ENCODE data around the gene EHMT2.
"Not testable (repeated sequence)": the region's sequence is repeated elsewhere in the genome, so short reads cannot be mapped to it uniquely, and the experiment has no call there.

EHMT2 gene

DNA sequence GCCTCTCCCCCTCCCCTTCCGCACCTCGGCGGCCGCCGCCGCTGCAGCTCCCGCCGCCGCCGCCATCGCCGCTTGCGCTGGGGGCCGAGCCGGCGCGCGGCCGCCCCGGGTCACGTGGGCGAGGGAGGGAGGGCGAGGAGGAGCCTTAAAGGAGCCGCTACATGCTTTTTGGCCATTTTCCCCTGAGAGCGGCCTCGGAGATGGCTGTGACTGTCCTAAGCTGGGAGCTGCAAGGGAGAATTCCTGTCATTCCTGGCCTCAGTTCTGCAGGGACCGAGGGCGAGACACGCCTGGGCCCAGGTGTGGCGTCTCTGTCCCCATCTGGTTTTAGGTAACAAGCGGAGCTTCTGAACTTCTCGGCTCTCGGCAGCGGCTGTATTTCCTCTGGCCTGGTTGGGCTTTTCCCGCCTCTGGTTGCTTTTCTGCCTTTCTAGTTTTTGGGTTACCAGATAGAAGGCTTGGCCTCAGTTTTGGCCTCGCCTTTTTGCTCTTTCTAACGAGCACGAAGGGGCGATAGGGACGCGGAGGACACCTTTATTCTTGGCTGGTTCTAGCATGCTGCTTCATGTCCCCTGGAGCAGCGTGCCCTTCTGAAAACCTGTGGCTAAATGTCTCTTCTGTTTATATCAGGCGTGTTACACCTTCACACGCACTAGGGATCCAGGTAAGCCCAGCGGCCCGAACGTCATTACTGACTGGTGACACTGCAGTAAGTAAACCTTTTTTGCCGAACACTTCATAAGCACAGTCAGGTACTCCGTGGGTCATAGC, at the start of gene EHMT2:
EHMT2 (minus strand) TSS at position 87 of the 771 bp plus-strand sequence; CDS start at position 66, 21 bp downstream.
- peak; percentile 85 for DNase-seq

DNA sequence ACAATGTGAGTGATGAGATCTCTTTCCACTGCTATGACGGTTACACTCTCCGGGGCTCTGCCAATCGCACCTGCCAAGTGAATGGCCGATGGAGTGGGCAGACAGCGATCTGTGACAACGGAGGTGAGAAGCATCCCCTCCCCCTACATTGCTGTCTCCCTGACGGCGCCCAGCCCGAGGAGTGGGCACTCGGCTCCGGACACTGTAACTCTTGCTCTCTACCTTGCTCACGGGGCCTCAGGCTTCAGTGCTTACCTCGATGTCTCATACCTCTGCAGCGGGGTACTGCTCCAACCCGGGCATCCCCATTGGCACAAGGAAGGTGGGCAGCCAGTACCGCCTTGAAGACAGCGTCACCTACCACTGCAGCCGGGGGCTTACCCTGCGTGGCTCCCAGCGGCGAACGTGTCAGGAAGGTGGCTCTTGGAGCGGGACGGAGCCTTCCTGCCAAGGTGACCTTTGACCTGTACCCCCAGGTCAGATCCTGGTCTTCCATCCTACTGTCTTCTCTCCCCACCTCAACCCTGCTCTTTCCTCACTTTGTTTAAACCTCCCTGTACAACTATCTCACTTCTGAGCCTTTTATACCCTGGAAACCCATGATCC, 49.7 kb upstream of the EHMT2 start:
- DNase-seq, result no peak

DNA sequence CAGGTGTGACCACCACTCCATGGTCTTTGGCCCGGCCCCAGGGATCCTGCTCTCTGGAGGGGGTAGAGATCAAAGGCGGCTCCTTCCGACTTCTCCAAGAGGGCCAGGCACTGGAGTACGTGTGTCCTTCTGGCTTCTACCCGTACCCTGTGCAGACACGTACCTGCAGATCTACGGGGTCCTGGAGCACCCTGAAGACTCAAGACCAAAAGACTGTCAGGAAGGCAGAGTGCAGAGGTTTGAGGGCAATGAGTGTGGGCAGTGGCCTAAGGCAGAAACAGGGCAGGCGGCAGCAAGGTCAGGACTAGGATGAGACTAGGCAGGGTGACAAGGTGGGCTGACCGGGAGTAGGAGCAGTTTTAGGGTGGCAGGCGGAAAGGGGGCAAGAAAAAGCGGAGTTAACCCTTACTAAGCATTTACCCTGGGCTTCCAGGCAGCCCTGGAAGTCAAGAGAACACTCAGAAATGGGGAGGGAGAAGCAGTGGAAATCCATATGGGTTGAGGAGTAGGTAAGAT, 48.9 kb upstream of the EHMT2 start:
- no peak for DNase-seq

DNA sequence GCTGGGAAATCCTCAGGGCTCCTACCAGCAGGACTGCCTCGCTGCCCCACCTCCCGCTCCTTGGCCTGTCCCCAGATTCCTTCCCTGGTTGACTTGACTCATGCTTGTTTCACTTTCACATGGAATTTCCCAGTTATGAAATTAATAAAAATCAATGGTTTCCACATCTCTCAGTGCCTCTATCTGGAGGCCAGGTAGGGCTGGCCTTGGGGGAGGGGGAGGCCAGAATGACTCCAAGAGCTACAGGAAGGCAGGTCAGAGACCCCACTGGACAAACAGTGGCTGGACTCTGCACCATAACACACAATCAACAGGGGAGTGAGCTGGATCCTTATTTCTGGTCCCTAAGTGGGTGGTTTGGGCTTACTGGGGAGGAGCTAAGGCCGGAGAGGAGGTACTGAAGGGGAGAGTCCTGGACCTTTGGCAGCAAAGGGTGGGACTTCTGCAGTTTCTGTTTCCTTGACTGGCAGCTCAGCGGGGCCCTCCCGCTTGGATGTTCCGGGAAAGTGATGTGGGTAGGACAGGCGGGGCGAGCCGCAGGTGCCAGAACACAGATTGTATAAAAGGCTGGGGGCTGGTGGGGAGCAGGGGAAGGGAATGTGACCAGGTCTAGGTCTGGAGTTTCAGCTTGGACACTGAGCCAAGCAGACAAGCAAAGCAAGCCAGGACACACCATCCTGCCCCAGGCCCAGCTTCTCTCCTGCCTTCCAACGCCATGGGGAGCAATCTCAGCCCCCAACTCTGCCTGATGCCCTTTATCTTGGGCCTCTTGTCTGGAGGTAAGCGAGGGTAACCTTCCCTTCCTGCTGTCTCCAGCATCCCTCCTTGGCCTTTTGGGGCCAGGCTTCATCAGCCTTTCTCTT, 48.2 kb upstream of the EHMT2 start, which contains the start of gene CFB:
CFB (plus strand) TSS at position 589 of the 863 bp plus-strand sequence; CDS start at position 716, 127 bp downstream.
- DNase-seq, result no peak

DNA sequence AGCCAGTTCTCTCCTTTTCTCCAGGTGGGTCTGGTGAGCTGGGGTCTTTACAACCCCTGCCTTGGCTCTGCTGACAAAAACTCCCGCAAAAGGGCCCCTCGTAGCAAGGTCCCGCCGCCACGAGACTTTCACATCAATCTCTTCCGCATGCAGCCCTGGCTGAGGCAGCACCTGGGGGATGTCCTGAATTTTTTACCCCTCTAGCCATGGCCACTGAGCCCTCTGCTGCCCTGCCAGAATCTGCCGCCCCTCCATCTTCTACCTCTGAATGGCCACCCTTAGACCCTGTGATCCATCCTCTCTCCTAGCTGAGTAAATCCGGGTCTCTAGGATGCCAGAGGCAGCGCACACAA, 47.6 kb upstream of the EHMT2 start:
- no peak for DNase-seq

DNA sequence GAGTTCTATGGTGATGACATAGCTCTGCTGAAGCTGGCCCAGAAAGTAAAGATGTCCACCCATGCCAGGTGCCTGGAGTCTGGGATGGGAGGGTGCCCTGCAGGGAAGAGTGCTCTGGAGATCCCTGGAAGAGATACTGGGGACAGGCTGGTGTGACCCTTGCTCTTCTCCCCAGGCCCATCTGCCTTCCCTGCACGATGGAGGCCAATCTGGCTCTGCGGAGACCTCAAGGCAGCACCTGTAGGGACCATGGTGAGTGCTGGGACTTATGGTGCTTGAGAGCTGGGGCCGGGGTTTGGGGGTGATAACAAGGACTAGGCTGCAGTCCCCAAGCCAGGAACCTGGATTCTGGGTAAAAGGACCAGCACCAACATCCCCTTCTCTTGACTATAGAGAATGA, 46.2 kb upstream of the EHMT2 start:
- no peak for DNase-seq

DNA sequence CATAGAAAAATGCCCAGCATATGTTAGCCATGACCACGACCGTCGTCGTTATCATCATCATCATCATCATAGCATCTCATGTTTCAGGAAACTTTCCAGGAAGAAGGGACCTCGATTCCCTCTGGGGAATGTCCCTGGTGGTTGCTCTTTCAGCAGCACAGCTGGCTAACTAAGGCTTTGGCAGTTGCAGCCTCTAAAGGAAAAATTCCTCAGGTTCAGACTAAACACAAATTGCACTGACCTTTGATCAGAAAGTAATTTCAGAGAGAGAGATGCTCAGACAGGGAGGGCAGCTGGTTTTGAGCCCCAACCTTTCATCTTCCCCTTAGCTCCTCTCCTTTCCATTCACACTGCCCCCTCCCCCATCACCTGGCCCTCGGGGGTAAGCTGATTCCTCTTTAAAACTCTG, 42.8 kb upstream of the EHMT2 start:
- DNase-seq, result no peak

DNA sequence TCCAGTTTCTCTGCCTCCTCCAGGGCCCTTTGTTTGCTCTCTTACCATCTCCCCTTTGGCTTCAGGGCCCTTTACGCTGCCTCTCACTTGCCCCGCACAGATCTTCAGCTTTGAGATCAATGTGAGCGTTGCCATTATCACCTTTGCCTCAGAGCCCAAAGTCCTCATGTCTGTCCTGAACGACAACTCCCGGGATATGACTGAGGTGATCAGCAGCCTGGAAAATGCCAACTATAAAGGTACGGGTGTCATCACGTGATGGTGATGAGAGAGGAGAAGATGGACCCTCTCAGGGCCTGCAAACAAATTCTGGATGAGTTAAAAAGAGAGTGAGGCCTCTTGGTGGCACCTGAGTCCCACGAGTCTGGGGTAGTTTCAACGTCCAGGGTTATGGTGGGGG, 38.3 kb upstream of the EHMT2 start:
- DNase-seq, result no peak

DNA sequence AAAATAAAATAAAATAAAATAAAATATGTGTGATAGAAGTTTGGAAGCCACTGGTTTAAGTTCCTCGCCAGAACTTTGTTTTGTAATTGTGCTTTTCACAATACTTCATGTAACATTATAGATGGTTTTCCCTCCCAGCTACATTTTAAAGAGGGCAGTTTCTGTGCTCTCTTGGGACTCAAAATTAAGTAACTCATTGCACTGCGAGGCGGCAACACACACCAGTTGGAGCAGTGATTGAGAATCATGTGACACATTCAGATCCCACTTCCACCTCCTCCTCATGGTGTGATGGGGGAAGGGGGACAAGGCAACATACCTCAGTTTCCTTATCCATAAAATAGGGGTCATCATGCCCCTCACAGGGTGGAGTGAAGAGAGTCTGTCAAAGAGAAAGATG, 37.5 kb upstream of the EHMT2 start:
- DNase-seq, result no peak

DNA sequence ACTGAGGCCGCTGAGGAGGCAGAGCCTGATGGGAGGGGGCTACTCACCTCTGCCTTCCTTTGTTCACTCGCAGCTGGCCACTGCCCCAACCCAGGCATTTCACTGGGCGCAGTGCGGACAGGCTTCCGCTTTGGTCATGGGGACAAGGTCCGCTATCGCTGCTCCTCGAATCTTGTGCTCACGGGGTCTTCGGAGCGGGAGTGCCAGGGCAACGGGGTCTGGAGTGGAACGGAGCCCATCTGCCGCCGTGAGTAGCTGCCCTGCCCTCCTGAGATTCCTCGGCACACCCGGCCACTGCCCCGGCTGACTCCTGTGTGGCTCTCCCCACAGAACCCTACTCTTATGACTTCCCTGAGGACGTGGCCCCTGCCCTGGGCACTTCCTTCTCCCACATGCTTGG, 36.0 kb upstream of the EHMT2 start:
- DNase-seq, result no peak

DNA sequence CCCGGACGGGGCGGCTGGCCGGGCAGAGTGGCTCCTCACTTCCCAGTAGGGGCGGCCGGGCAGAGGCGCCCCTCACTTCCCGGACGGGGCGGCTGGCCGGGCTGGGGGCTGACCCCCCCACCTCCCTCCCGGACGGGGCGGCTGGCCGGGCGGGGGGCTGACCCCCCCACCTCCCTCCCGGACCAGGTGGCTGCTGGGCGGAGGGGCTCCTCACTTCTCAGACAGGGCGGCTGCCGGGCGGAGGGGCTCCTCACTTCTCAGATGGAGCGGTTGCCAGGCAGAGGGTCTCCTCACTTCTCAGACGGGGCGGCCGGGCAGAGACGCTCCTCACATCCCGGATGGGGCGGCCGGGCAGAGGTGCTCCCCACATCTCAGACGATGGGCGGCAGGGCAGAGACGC, 34.6 kb upstream of the EHMT2 start:
- DNase-seq, result not testable (repeated sequence)

DNA sequence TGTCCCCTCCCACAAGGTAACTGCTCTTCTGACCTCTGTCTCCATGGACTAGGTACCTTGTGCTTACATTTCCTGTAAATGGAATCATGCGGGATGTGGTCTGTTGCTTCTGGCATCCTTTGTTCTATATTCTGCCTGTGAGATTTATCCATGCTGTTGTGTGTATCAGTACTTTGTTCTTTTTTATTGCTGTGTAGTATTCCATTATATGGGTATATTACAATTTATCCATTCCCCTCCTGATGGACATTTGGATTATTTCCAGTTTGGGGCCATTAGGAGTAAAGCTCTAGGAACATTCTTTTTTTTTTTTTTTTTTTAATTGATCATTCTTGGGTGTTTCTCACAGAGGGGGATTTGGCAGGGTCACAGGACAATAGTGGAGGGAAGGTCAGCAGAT, 33.5 kb upstream of the EHMT2 start:
- no peak for DNase-seq

DNA sequence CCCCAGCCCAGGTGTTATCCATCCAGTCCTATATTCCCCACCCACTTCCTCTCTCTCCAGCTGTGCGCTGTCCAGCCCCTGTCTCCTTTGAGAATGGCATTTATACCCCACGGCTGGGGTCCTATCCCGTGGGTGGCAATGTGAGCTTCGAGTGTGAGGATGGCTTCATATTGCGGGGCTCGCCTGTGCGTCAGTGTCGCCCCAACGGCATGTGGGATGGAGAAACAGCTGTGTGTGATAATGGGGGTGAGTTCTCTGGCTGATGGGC, 31.1 kb upstream of the EHMT2 start:
- DNase-seq, result no peak

DNA sequence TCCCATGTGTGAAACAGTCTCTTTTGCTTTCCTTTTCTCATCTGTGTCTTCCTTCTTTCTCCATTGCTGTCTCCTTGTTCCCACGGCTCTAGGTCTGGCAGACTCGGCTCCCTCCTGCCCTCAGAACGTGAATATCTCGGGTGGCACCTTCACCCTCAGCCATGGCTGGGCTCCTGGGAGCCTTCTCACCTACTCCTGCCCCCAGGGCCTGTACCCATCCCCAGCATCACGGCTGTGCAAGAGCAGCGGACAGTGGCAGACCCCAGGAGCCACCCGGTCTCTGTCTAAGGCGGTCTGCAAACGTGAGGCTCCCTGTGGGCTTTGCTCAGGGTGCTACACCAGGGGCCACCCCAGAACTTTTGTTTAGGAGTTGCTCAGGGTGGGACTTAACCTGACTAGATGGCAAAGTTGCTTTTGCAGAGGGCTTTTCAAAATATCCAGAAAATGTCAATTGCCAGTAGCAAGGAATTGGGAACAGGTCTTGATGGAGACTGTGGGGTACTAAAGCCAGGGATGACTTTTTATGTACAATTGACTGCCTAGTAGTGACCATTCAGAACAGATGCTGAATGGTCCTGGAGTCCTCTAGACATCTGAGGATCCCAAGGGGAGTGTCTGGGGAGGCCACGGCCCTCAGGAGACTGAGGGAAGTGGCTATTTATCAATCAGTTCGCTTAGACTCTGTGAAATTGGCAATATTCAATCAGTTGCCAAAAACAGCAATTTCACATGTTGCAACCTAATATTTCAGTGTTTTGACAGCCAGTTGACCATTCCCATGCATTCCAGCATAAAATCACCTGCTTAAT, 30.6 kb upstream of the EHMT2 start:
- DNase-seq, result no peak

DNA sequence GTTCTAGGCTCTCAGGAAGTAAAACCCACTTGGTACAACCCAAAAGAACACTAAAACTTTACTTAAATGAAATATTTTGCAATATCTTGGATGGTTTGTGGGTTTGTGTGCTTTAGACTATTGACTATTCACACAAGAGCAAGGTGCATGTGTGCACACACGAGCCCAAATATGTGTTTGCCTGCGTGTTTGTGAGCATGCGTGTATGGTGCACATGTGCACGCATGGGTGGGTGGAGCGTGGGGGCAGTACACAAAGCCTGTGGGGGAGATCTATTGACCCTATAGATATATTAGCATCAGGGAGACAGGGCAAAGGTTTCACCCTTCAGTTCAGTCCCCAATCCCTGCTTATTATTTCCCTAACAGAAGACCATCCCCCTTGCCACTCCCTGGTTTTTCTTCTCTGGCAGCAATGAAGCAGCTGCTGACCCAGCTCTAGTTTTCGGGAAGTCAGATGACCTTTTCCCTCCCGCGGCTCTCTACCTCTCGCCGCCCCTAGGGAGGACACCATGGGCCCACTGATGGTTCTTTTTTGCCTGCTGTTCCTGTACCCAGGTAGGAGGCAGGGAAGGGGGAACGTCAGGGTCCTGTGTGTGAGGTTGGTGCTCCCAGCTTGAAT, 29.9 kb upstream of the EHMT2 start, which contains the start of gene C2:
C2 (plus strand) TSS at position 476 of the 621 bp plus-strand sequence; CDS start at position 512, 36 bp downstream.
- no peak for DNase-seq

DNA sequence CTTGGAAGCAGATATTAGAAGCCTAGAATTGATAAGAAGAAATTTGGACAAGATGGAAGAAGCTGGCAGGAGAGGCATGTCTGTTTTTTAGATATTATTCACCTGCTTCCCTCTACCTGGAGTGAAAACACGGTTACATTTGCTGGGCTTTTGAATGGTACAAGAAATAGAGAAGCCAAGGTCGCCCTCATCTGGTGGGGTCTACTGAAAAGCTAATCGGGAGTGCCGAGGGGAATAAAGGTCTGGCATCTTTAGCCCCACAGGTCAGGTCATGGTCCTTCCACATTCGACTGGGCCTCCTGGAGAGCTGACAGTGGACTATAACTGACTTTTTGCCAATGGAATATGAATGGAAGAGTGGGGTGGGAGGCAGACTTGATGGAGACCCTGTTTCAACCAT, 25.4 kb upstream of the EHMT2 start:
- DNase-seq, result no peak

DNA sequence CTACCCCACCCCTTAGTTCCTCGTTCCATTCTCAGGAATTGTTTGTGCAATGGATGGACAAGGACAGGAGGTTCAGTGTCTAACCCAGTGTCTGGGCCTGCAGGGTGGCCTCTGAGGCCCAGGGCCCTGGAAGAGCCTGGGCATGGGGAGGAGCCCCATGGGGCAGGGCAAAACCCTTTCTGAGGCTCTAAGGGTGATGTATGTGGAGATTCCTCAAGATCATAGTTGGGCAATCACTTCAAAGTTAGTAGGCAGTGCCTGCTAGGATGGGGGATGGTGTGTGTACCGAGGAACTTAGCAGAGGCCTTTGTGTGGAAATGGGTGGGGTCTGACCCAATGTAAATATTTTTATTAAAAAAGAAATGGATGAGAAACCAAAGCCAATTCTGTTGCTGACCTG, 23.3 kb upstream of the EHMT2 start:
- no peak for DNase-seq

DNA sequence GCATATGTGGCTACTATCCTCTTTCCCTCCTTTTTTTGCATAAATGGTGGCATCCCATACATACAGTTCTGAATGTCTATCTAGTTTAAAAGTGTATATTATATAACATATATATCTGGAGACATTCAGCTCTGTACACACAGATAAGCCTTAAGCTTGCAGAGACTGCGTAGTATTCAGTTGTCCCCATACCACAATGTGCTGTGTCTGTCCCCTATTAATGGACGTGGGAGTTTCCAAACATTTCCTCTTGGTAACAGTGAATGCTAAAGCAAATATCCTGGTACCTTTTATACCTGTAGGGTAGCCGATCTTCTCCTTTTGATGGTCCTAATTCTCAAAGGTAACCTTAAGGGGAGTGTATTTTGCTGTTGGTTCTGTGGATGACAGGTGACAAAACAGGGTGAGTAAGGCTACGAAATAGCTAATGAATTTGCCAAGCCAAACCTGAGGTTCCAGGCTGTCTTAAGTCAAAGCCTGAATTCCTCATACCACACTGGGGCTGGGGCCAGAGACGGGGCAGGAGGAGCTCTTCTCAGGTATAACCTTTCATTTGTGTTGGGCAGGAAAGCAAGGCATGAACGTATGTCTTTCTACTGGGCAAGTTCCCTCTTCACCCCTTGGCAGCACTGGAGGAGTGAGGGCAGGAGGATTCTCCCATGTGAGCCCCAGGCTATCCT, 22.3 kb upstream of the EHMT2 start:
- no peak for DNase-seq

DNA sequence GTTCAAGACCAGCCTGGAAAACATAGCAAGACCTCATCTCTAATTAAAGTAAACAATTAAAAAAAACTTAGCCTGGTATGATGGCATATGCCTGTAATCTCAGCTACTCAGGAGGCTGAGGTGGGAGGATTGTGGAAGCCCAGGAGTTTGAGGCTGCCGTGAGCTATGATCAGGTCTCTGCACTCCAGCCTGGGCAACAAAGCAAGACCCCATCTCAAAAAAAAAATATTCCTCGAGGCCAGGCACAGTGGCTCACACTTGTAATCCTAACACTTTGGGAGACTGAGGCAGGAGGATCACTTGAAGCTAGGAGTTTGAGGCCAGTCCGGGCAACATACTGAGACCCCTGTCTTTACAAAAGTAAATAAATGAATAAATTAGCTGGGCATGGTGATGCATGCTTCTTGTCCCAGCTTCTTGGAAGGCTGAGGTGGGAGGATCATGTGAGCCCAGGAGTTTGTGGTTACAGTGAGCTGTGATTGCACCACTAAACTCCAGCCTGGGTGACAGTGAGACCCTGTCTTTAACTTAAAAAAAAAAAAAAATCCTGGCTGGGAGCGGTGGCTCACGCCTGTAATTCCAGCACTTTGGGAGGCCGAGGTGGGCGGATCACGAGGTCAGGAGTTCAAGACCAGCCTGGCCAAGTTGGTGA, 20.7 kb upstream of the EHMT2 start:
- DNase-seq, result no peak

DNA sequence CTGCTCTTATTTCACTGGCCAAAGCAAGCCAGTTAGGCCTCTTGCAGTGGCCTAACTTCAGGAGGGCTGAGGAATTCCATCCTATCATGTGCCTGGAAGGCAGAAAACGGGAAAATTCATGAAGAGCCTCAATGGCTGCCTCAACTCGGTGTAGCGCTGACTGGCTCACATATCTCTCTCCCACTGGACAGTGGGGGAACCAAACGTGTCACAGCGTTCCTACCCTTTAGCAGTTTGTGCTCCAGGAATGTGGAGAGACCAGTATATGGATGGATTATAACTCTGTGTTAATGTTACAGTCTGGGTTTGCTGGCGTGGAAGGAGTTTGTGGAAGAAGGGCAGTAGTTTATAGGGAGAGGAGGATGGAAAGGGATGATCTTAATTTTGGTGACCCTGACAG, 18.3 kb upstream of the EHMT2 start:
- DNase-seq, result no peak

DNA sequence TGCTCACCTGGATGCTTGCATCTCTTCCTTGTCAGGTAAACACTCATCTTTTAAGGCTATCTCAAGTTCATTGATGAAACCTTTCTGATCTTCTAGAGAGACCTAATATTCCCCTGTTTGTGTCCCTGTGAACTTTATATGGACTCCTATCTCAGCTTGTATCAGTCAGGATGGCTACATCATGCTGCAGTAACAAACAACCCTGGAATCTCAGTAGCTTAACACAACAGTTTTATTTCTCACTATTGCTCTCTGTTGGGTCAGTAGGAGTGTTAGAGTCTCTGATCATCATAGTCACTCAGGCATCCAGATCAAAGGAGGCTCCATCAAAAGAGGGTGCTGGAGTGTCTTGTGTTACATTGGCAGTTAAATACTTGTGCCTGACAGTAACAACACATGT, 17.9 kb upstream of the EHMT2 start:
- DNase-seq, result no peak
